ENCODE data around the gene CCDC92B.

DNA sequence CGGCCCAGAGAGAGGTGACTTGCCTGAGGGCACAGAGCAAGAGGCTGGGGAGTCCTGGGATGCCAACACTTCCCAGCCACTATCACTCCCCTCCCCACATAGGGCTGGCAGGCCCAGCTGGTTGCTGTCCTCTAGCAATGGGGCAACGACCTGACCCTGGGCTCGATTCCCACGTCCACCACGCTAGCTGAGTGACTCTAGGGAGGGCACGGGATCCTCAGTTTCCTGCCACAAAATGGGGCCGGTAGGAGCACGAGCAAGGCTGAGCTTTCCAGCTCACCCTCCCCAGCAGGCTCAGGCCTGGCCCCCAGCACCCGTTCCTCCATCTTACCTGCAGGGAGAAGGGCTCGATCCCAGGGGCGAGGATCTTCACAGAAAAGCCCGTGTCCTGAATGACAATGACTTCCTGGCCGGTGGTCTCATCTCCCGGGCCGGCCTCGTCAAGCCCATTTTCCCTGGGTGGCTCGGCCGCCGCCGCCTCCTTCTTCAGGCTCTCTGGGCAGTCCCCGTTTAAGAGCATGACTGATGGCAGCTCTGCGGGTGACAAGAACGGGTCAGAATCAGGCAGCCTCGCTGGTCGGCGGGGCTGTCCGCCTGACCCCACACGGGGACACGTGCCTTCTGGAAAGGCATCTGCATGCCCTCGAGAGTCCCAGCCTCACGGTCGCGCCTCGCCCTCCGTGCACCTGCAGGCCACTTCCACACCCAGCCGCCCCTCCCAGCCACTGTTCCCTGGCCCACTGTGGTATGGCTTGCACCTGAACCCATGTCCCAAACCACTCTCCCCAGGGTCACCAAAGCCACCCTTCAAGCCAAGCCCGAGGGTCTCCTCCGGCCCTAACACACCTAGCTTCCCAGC lies 45.2 kb downstream of the CCDC92B start:
- TF ChIP-seq, protein P1, sequence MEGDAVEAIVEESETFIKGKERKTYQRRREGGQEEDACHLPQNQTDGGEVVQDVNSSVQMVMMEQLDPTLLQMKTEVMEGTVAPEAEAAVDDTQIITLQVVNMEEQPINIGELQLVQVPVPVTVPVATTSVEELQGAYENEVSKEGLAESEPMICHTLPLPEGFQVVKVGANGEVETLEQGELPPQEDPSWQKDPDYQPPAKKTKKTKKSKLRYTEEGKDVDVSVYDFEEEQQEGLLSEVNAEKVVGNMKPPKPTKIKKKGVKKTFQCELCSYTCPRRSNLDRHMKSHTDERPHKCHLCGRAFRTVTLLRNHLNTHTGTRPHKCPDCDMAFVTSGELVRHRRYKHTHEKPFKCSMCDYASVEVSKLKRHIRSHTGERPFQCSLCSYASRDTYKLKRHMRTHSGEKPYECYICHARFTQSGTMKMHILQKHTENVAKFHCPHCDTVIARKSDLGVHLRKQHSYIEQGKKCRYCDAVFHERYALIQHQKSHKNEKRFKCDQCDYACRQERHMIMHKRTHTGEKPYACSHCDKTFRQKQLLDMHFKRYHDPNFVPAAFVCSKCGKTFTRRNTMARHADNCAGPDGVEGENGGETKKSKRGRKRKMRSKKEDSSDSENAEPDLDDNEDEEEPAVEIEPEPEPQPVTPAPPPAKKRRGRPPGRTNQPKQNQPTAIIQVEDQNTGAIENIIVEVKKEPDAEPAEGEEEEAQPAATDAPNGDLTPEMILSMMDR (IDR thresholded peaks at IDR 0.05): no peak
- TF ChIP-seq POLR2A (IDR thresholded peaks at IDR 0.05) (no peak), EP300 (IDR thresholded peaks at IDR 0.05) (no peak)

Measured in stomach (tissue), 4 donors.